ENCODE measurements around the gene RNU5B-1.

DNA sequence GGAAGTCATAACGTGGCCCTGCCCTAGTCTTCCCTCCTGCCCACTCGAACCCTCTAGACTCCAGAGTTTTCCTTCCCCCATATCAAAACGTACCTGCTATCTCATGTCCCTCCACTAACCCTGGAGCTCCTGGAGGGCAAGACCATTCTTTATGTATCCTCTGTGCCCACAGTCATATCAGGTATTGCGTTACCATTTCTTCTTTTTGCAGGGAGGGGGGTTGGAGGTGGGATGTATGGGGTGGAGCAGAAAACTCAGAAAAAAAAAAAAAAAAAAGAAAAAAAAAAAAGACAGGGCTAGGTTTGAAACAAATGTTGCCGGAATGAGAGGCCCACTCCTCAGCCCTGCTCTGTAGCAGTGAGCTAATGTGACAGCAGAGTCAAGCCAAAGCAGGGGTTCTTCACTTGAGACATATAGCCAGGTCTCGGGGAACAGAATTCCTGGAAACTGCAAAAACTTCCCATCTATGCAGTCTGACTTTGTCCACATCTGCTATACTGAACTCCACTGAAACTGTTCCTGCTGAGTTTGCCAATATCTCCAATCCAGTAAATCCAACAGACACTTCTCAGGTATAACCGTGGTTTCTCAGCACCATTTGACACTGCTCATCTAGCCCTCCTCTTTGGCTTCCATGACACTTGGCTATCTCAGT lies 48.9 kb upstream of the RNU5B-1 start:
- TF ChIP-seq, protein P1, sequence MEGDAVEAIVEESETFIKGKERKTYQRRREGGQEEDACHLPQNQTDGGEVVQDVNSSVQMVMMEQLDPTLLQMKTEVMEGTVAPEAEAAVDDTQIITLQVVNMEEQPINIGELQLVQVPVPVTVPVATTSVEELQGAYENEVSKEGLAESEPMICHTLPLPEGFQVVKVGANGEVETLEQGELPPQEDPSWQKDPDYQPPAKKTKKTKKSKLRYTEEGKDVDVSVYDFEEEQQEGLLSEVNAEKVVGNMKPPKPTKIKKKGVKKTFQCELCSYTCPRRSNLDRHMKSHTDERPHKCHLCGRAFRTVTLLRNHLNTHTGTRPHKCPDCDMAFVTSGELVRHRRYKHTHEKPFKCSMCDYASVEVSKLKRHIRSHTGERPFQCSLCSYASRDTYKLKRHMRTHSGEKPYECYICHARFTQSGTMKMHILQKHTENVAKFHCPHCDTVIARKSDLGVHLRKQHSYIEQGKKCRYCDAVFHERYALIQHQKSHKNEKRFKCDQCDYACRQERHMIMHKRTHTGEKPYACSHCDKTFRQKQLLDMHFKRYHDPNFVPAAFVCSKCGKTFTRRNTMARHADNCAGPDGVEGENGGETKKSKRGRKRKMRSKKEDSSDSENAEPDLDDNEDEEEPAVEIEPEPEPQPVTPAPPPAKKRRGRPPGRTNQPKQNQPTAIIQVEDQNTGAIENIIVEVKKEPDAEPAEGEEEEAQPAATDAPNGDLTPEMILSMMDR (IDR thresholded peaks at IDR 0.05): no peak
- no peak for TF ChIP-seq ZFX (IDR thresholded peaks at IDR 0.05; ENCODE audit: borderline replicate concordance)

Data from 22Rv1 (cell line).